GM10266 (cell line): Measurements from ENCODE around the gene CFAP61.

Experiments
- DNase-seq: peaks from one replicate; pipeline ENCODE4 v3.0.0; 2012; ENCODE audit errors: extremely low spot score
- CTCF ChIP-seq: IDR thresholded peaks from 2 replicates; pipeline ENCODE4 v1.5.1; 2012; ENCODE audit warnings: mild to moderate bottlenecking, low read depth; ENCODE audit not compliant: control insufficient read depth, insufficient read depth; ENCODE audit errors: missing control alignments

The CFAP61 gene

GRCh38 chr20:20210327-20210726 is 158.0 kb downstream of the CFAP61 start:
- no peak for TF ChIP-seq CTCF
- no peak for DNase-seq

- DNase-seq = no peak
- no peak for TF ChIP-seq CTCF
These were observed 158.6 kb downstream of the CFAP61 start for GRCh38 chr20:20210943-20211273.

- TF ChIP-seq CTCF = no peak
- DNase-seq = no peak
These were observed 159.1 kb downstream of the CFAP61 start for GRCh38 chr20:20211274-20211987.

- no peak for TF ChIP-seq CTCF
- no peak for DNase-seq
These were observed 159.7 kb downstream of the CFAP61 start for GRCh38 chr20:20211988-20212518.

- DNase-seq = no peak
- no peak for TF ChIP-seq CTCF
These were observed 160.4 kb downstream of the CFAP61 start for GRCh38 chr20:20212675-20213096.

- TF ChIP-seq CTCF = no peak
- no peak for DNase-seq
These were observed 161.3 kb downstream of the CFAP61 start for GRCh38 chr20:20213526-20214121.

- DNase-seq = no peak
- TF ChIP-seq CTCF = no peak
These were observed 162.5 kb downstream of the CFAP61 start for GRCh38 chr20:20214757-20215275.
